ENCODE measurements around the gene CCDC88C.

GRCh38 chr14:91307652-91308051 lies 110.0 kb downstream of the CCDC88C start:
- TF ChIP-seq CTCF (conservative IDR thresholded peaks at IDR 0.05; ENCODE audit: low read depth in 2 of 2): no peak
- TF ChIP-seq EZH2 (IDR thresholded peaks at IDR 0.05; ENCODE audit: low read depth, unreplicated experiment): no peak
- TF ChIP-seq EZH2phosphoT487 (IDR thresholded peaks at IDR 0.05; ENCODE audit: unreplicated experiment): no peak
- TF ChIP-seq ZNF462 (CRISPR knock-in tag; IDR thresholded peaks at IDR 0.05): no peak
- no peak for TF ChIP-seq POLR2AphosphoS5 (IDR thresholded peaks at IDR 0.05; ENCODE audit: low read depth)
- TF ChIP-seq REST (IDR thresholded peaks at IDR 0.05; ENCODE audit: unreplicated experiment): no peak
- no peak for TF ChIP-seq ETS1 (IDR thresholded peaks at IDR 0.05)
- TF ChIP-seq NANOG (IDR thresholded peaks at IDR 0.05; ENCODE audit: borderline replicate concordance): no peak
- TF ChIP-seq CREB1 (CRISPR knock-in tag; IDR thresholded peaks at IDR 0.05; ENCODE audit: low read depth): no peak
- TF ChIP-seq STAT1 (IDR thresholded peaks at IDR 0.05; ENCODE audit: unreplicated experiment): no peak
- no peak for TF ChIP-seq JUNB (IDR thresholded peaks at IDR 0.05; ENCODE audit: unreplicated experiment)
